Measurements from ENCODE around the gene PEX3. TPM values are rescaled to one million over a fixed set of nuclear protein-coding genes. Genes with fewer than 3 reads are reported as not detected.

Gene PEX3
- total and polyA plus RNA-seq, 10 of the 15 experiments (the other 5 are each of a cell fraction or from before 2014, with no cell fraction given), result 18.6 to 70.7 (median 38.6) TPM

GRCh38 chr6:143427109-143427817 is 23.3 kb upstream of the PEX3 start (continued):
- TF ChIP-seq SPI1 (IDR thresholded peaks at IDR 0.05; ENCODE audit: borderline replicate concordance, insufficient read depth, low read depth, low read length) (no peak), ASH2L (IDR thresholded peaks at IDR 0.05; ENCODE audit: borderline replicate concordance, low read depth) (no peak), ATF7 (IDR thresholded peaks at IDR 0.05; ENCODE audit: low read depth) (no peak)

- H4K20me1 ChIP-seq (ENCODE audit: control insufficient read depth, insufficient read depth), result no peaks in the 10 kb centered on the region
- BruUV-seq (replicated peaks), result no TSS peak
- SMC1A ChIA-PET (ENCODE audit: uncharacterized antibody, unreplicated experiment), result interaction anchor here (2.3 to 5.9 kb wide), 2 partner anchors 35 to 737 kb away, joined by 6 to 41 read pairs; no protein-coding TSS in a partner anchor
- FAIRE-seq, result no peak
- no peak overlapping the region for H2AFZ ChIP-seq (ENCODE audit: control insufficient read depth, low read depth, low read length)
- no peak for ATAC-seq
- DNase-seq (ENCODE audit: low read depth, low spot score), result no peak
- RAD21 ChIA-PET (ENCODE audit: unreplicated experiment), result no interaction called here
- in situ Hi-C loops (cut with MboI) (no loop called here), intact Hi-C loops (cut with micrococcal nuclease; ENCODE audit: unreplicated experiment) (loop anchor here (5.0 to 10.0 kb wide), 5 partner anchors 153 to 958 kb away; partner anchors contain the start of gene HIVEP2)
- no peaks in the 10 kb centered on the region for H3K79me2 ChIP-seq (ENCODE audit: control insufficient read depth, insufficient read depth, low read length)
- no peak overlapping the region for H3K9ac ChIP-seq (ENCODE audit: control insufficient read depth, insufficient read depth, low read length)
- H3K4me2 ChIP-seq (ENCODE audit: control insufficient read depth, insufficient read depth), result no peak overlapping the region
- POLR2A ChIA-PET, result no interaction called here
- no peaks in the 10 kb centered on the region for H3K27me3 ChIP-seq (replicated peaks in 1 of 2; ENCODE audit: control insufficient read depth in 2 of 2, insufficient read depth in 2 of 2, low read length in 1 of 2)
- CTCF ChIA-PET, result interaction anchor here (0.5 to 5.8 kb wide), 4 partner anchors 14 to 737 kb away, joined by 3 to 59 read pairs (median 44); partner anchors contain the start of gene FUCA2
- WGBS (ENCODE audit: insufficient coverage, insufficient replicate concordance, low lambda C conversion rate, missing lambda C conversion rate), result 98% methylated on average over 4 of the region's 4 CpGs
- no peak overlapping the region for H3K27ac ChIP-seq (ENCODE audit: control insufficient read depth, insufficient read depth)
- H3K4me1 ChIP-seq (ENCODE audit: control insufficient read depth, insufficient read depth, low read length), result no peaks in the 10 kb centered on the region
- H3K36me3 ChIP-seq (ENCODE audit: control insufficient read depth in 2 of 2, insufficient read depth in 2 of 2, low read length in 1 of 2), result peaks cover 1 to 8% of the 10 kb centered on the region in 2 experiments; a peak in 3 of 4 replicates
- H3K9me3 ChIP-seq (replicated peaks; ENCODE audit: control insufficient read depth, insufficient read depth, low read length), result no peaks in the 10 kb centered on the region
- no peak overlapping the region for H3K4me3 ChIP-seq
- TF ChIP-seq NR2F1 (conservative IDR thresholded peaks at IDR 0.05) (no peak), CREB1 (IDR thresholded peaks at IDR 0.05; ENCODE audit: low read depth) (no peak), ESRRA (IDR thresholded peaks at IDR 0.05; ENCODE audit: low read length) (no peak), RAD51 (IDR thresholded peaks at IDR 0.05) (no peak), PML (IDR thresholded peaks at IDR 0.05; ENCODE audit: low read length) (no peak), FOS (IDR thresholded peaks at IDR 0.05; ENCODE audit: borderline replicate concordance, extremely low read depth, insufficient read length) (no peak), ZNF24 (IDR thresholded peaks at IDR 0.05) (no peak), ZBTB11 (CRISPR knock-in tag; IDR thresholded peaks at IDR 0.05) (no peak), TBL1XR1 (IDR thresholded peaks at IDR 0.05; ENCODE audit: low read depth, low read length) (no peak), POLR2AphosphoS2 (IDR thresholded peaks at IDR 0.05; ENCODE audit: low read depth, low read length) (no peak), E4F1 (IDR thresholded peaks at IDR 0.05; ENCODE audit: borderline replicate concordance, partially characterized antibody) (no peak), RELA (IDR thresholded peaks at IDR 0.05; ENCODE audit: borderline replicate concordance, partially characterized antibody) (no peak)
These were observed 20.6 kb upstream of the PEX3 start for GRCh38 chr6:143429970-143430369.
